ENCODE results near the gene UCHL3. TPM values are rescaled to one million over a fixed set of nuclear protein-coding genes. Genes with fewer than 3 reads are reported as not detected.
"Not testable (repeated sequence)": the region's sequence is repeated elsewhere in the genome, so short reads cannot be mapped to it uniquely, and the experiment has no call there.

Gene UCHL3
- total RNA-seq, 2 experiments from 2014 or later, result 44.7 to 48.0 TPM

DNA sequence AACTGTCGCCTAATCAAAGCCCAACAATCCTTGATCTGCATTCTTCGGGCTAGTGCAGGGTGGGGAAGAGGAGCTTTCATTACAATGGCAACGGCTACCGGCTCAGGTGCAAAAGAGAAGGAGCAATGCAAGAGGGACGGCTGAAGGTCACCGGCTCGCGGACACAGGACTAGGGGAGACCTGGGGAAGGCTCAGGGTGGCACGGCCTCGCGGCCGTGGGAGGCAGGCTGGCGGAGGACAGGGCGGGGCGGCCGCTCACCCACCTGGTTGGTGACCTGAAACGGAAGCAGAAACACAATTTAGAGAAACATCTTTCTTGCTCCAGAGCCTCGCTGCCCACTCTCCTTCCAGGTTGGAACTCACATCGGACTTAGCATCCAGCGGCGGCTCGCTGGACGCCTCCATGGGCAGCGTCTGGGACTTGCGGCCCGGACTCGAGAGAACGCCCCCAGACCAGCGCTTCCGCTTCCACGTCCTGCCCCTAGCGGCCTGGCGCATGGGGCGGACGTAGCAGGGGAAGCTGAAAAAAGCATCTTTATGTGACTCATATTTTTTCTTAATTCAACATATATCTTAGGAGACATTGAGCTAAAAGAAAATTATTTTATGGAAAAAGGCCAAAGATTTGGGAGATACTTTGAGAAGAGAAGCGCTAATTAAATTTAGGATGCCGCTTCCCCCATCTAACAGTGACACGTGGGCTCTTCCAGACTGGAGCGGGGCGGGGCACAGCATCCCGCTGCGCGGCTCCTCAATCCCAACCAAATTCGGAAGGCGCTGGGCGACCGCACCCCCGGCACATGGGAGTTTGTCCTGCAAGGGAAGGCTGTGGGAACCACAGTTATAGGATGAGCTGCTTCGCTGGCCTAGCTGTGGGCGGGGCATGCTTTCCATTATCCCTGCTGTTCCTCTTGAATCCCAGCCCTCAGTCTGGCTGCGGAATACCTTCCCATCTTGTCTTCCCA lies 11.9 kb upstream of the UCHL3 start, which contains the start of gene COMMD6:
COMMD6 (minus strand) TSS at position 441 of the 965 bp plus-strand sequence; CDS start at position 405, 36 bp downstream.
- peak within 1 kb of the TSS; percentile 99 for H3K4me3 Mint-ChIP-seq
- H3K9me3 Mint-ChIP-seq, result no peaks in the 10 kb centered on the region
- no peaks in the 10 kb centered on the region for H3K27me3 Mint-ChIP-seq
- H3K27ac Mint-ChIP-seq, result peak within 1 kb of the TSS; percentile 93
- peaks cover 28% of the 10 kb centered on the region for H3K4me1 Mint-ChIP-seq
- DNase-seq, result peak; percentile 74
- H3K36me3 Mint-ChIP-seq, result peaks cover 9% of the 10 kb centered on the region

- peaks cover 10% of the 10 kb centered on the region for H3K4me1 Mint-ChIP-seq
- no peak for DNase-seq
- no peaks in the 10 kb centered on the region for H3K9me3 Mint-ChIP-seq
- no peak overlapping the region for H3K27ac Mint-ChIP-seq
- H3K27me3 Mint-ChIP-seq, result no peaks in the 10 kb centered on the region
- no peak overlapping the region for H3K4me3 Mint-ChIP-seq
- H3K36me3 Mint-ChIP-seq, result no peaks in the 10 kb centered on the region
Observed at GRCh38 chr13:75541287-75541686, 8.3 kb upstream of the UCHL3 start.

DNA sequence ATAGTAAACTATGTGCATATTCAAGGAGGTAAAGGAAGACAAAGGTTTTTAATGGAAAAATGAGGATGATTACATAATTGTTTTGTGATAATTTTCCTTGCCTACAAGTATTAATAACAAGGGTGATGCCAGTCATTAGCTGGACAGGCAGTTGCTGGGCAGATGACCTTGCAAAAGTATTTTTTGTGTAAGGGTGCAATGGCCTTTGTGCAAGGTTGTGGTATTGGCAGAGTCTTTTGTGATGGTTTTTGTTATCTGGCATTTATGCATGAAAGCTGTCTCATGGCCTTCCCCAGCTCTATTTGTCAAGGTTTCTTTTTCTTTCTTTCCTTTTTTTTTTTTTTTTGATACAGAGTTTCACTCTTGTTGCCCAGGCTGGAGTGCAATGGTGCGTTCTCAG lies 7.6 kb upstream of the UCHL3 start:
- DNase-seq, result no peak
- no peak overlapping the region for H3K4me3 Mint-ChIP-seq
- no peaks in the 10 kb centered on the region for H3K9me3 Mint-ChIP-seq
- H3K36me3 Mint-ChIP-seq, result no peaks in the 10 kb centered on the region
- H3K27me3 Mint-ChIP-seq, result peaks cover 1% of the 10 kb centered on the region
- no peak overlapping the region for H3K27ac Mint-ChIP-seq
- peaks cover 3% of the 10 kb centered on the region for H3K4me1 Mint-ChIP-seq

DNA sequence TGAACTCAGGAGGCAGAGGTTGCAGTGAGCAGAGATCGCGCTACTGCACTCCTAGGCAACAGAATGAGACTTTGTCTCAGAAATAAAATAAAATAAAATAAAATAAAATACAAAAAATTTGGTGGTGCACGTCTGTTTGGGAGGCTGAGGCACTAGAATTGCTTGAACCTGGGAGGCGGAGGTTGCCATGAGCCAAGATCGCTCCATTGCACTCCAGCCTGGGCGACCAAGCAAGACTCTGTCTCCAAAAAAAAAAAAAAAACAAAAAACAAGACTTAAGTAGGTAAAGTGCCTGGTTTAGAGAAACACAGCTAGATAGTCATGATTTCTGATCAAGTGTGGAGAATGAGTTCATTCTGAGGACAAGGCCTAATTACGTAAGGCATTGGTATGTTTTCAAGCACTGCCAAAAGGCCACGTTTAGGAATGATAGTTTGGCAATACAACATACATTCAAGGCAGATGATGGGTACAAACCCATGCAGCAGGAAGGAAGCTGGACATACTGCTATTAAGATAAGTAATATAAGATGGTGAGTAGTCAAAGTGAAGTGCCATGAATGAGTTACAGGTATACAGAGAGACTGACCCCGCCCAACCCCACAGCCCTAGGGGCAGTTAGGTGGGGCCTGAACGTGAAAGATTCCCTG lies 4.8 kb upstream of the UCHL3 start:
- H3K27me3 Mint-ChIP-seq, result peaks cover 5% of the 10 kb centered on the region
- peaks cover 8% of the 10 kb centered on the region for H3K4me1 Mint-ChIP-seq
- no peak for DNase-seq
- no peaks in the 10 kb centered on the region for H3K9me3 Mint-ChIP-seq
- H3K4me3 Mint-ChIP-seq, result no peak overlapping the region
- H3K27ac Mint-ChIP-seq, result no peak overlapping the region
- H3K36me3 Mint-ChIP-seq, result no peaks in the 10 kb centered on the region

- peaks cover 11% of the 10 kb centered on the region for H3K4me1 Mint-ChIP-seq
- not testable (repeated sequence) for H3K27me3 Mint-ChIP-seq, H3K36me3 Mint-ChIP-seq, H3K9me3 Mint-ChIP-seq, H3K4me3 Mint-ChIP-seq, H3K27ac Mint-ChIP-seq, DNase-seq
Observed at GRCh38 chr13:75545386-75545785, 4.2 kb upstream of the UCHL3 start.

DNA sequence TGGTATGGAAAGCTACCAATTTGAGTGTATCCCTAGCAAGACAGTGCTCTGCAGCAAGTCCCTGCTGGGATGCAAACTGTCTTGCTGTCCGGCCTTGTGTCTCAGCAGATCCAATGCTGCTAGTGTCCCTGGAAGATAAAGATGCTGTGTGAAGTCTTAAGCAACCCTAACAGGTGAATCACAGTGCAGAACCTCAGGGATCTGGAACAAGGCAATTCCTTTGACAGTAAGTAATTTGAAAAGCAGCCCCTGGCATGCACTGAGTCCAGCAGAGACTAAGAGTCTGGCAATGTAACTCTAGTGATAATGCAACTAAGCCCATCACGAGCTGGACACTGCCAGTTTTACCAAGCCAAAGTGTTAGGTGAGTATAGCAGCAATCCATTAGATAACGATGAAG lies 1.7 kb upstream of the UCHL3 start:
- DNase-seq, result no peak
- Mint-ChIP-seq H3K4me3 (no peak overlapping the region), H3K27me3 (peaks cover 5% of the 10 kb centered on the region), H3K4me1 (peaks cover 25% of the 10 kb centered on the region), H3K9me3 (no peaks in the 10 kb centered on the region), H3K36me3 (no peaks in the 10 kb centered on the region), H3K27ac (no peak overlapping the region)

DNA sequence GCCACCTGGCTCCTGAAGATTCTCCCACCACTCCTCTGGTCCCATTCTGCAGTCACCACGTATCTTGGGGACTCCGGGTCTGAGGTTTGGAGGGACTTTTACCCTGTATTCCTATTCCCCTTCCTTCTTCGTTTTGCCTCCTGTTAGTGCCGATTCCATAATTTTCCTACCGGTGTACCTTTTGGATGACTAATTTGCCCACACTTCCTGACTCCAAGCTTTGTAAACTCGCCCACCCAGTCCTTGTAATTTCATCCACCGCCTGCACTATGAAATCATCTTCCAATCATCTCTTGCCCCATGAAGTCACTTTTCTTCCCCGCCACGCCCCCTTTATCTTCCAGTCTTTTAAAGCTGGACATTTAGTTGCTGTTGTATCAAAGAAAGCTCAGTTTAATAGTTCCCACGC lies 572 bp downstream of the UCHL3 start:
- peaks cover 5% of the 10 kb centered on the region for H3K27me3 Mint-ChIP-seq
- peak overlapping the region; percentile 96 for H3K4me3 Mint-ChIP-seq
- H3K4me1 Mint-ChIP-seq, result peaks cover 41% of the 10 kb centered on the region
- no peaks in the 10 kb centered on the region for H3K9me3 Mint-ChIP-seq
- H3K27ac Mint-ChIP-seq, result peak overlapping the region; percentile 95
- peaks cover 18% of the 10 kb centered on the region for H3K36me3 Mint-ChIP-seq
- DNase-seq, result peak; percentile 24

GRCh38 chr13:75554464-75554863 lies 4.9 kb downstream of the UCHL3 start:
- Mint-ChIP-seq H3K27ac (no peak overlapping the region), H3K27me3 (no peaks in the 10 kb centered on the region)

GRCh38 chr13:75554981-75555380 lies 5.4 kb downstream of the UCHL3 start:
- H3K27ac Mint-ChIP-seq, result no peak overlapping the region

More at GRCh38 chr13:75554464-75554863, 4.9 kb downstream of the UCHL3 start:
- Mint-ChIP-seq H3K4me1 (peaks cover 48% of the 10 kb centered on the region), H3K4me3 (no peak overlapping the region), H3K9me3 (no peaks in the 10 kb centered on the region), H3K36me3 (peaks cover 36% of the 10 kb centered on the region)
- DNase-seq, result no peak

GRCh38 chr13:75555836-75556235 lies 6.2 kb downstream of the UCHL3 start:
- Mint-ChIP-seq H3K4me3 (no peak overlapping the region), H3K27me3 (no peaks in the 10 kb centered on the region), H3K4me1 (peaks cover 46% of the 10 kb centered on the region), H3K36me3 (peaks cover 37% of the 10 kb centered on the region), H3K9me3 (no peaks in the 10 kb centered on the region), H3K27ac (no peak overlapping the region)
- DNase-seq, result no peak

More at GRCh38 chr13:75554981-75555380, 5.4 kb downstream of the UCHL3 start:
- DNase-seq, result no peak
- Mint-ChIP-seq H3K4me3 (no peak overlapping the region), H3K9me3 (no peaks in the 10 kb centered on the region), H3K4me1 (peaks cover 52% of the 10 kb centered on the region), H3K27me3 (no peaks in the 10 kb centered on the region), H3K36me3 (peaks cover 37% of the 10 kb centered on the region)

DNA sequence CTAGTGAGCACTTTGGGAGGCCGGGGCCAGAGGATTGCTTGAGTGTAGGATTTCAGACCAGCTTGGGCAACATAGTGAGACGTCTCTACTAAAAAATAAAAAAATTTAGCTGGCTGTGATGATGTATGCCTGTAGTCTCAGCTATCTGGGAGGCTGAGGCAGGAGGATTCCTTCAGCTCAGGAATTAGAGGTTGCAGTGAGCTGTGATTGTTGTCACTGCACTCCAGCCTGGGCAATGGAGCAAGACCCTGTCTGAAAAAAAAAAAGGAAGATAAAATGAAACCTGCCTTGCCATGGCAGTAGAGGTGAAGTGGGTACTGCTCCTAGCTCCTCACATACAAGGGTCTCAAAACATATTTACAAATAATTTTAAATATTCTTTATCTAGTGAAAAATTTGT lies 7.4 kb downstream of the UCHL3 start:
- Mint-ChIP-seq H3K27me3 (no peaks in the 10 kb centered on the region), H3K4me1 (peaks cover 40% of the 10 kb centered on the region), H3K36me3 (peaks cover 37% of the 10 kb centered on the region), H3K4me3 (no peak overlapping the region), H3K9me3 (no peaks in the 10 kb centered on the region), H3K27ac (no peak overlapping the region)
- no peak for DNase-seq

- H3K4me3 Mint-ChIP-seq, result peak overlapping the region; percentile 42
- H3K36me3 Mint-ChIP-seq, result peaks cover 34% of the 10 kb centered on the region
- no peak overlapping the region for H3K27ac Mint-ChIP-seq
- H3K27me3 Mint-ChIP-seq, result no peaks in the 10 kb centered on the region
- no peak for DNase-seq
- peaks cover 34% of the 10 kb centered on the region for H3K4me1 Mint-ChIP-seq
- H3K9me3 Mint-ChIP-seq, result no peaks in the 10 kb centered on the region
Observed at GRCh38 chr13:75558145-75558840, 8.7 kb downstream of the UCHL3 start.

DNA sequence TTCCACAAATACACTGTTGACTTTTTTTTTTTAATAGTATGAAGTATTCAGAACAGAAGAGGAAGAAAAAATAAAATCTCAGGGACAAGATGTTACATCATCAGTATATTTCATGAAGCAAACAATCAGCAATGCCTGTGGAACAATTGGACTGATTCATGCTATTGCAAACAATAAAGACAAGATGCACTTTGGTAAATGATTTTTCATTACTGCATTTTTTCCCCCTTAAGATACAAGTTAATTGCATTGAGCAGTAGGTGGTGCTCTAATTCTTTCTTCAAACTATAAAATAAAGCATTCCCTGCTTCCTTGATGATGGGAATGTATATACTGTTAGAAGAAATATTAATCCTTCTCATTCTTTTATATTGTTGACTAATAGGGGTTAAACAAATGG lies 17.1 kb downstream of the UCHL3 start:
- no peaks in the 10 kb centered on the region for H3K9me3 Mint-ChIP-seq
- no peaks in the 10 kb centered on the region for H3K4me1 Mint-ChIP-seq
- peaks cover 26% of the 10 kb centered on the region for H3K36me3 Mint-ChIP-seq
- no peak overlapping the region for H3K4me3 Mint-ChIP-seq
- DNase-seq, result no peak
- no peaks in the 10 kb centered on the region for H3K27me3 Mint-ChIP-seq
- no peak overlapping the region for H3K27ac Mint-ChIP-seq

GRCh38 chr13:75569576-75569975 lies 20.0 kb downstream of the UCHL3 start:
- Mint-ChIP-seq H3K4me3 (no peak overlapping the region), H3K9me3 (no peaks in the 10 kb centered on the region), H3K27ac (no peak overlapping the region), H3K27me3 (no peaks in the 10 kb centered on the region), H3K36me3 (peaks cover 45% of the 10 kb centered on the region), H3K4me1 (no peaks in the 10 kb centered on the region)
- DNase-seq, result no peak

- Mint-ChIP-seq H3K27me3 (no peaks in the 10 kb centered on the region), H3K4me1 (peaks cover 12% of the 10 kb centered on the region), H3K4me3 (no peak overlapping the region), H3K27ac (no peak overlapping the region), H3K36me3 (peaks cover 48% of the 10 kb centered on the region), H3K9me3 (peaks cover 7% of the 10 kb centered on the region)
- DNase-seq, result no peak
Observed at GRCh38 chr13:75579529-75579928, 29.9 kb downstream of the UCHL3 start.
